Measurements from ENCODE around the gene RTN4RL1.

RTN4RL1 gene

GRCh38 chr17:2023692-2024571 is 1.2 kb downstream of the RTN4RL1 start:
- Histone ChIP-seq H3K79me2 (ENCODE audit: insufficient read depth, low read length) (no peaks in the 10 kb centered on the region; the same call in 1 of the 2 replicates), H3K9ac (ENCODE audit: low read depth, low read length, poor library complexity, severe bottlenecking) (peak overlapping the region; percentile 42), H3K4me2 (ENCODE audit: low read depth, low read length, poor library complexity, severe bottlenecking) (peak overlapping the region; percentile 82), H2AFZ (ENCODE audit: low read length) (no peak overlapping the region), H3K9me2 (replicated peaks; ENCODE audit: low read depth, low read length) (no peaks in the 10 kb centered on the region), H3K4me3 (ENCODE audit: low read length, poor library complexity, severe bottlenecking) (peak overlapping the region; percentile 71), H3F3A (ENCODE audit: low read depth) (no peaks in the 10 kb centered on the region), H3K9me3 (ENCODE audit: insufficient read depth, low read depth, low read length) (no peaks in the 10 kb centered on the region), H3K27me3 (ENCODE audit: insufficient read depth, low read length, poor library complexity, severe bottlenecking) (peaks cover 18% of the 10 kb centered on the region), H4K20me1 (ENCODE audit: insufficient read depth, low read length, poor library complexity, severe bottlenecking) (no peaks in the 10 kb centered on the region), H3K36me3 (ENCODE audit: insufficient read depth, low read length) (no peaks in the 10 kb centered on the region), H3K4me1 (ENCODE audit: insufficient read depth, low read length, poor library complexity, severe bottlenecking) (peaks cover 35% of the 10 kb centered on the region)
- TF ChIP-seq EZH2phosphoT487 (IDR thresholded peaks at IDR 0.05; ENCODE audit: borderline replicate concordance) (no peak), CTCF (conservative IDR thresholded peaks at IDR 0.05; ENCODE audit: low read length) (no peak)

- Histone ChIP-seq H3K4me2 (ENCODE audit: low read depth, low read length, poor library complexity, severe bottlenecking) (peak overlapping the region; percentile 67), H3K27me3 (ENCODE audit: insufficient read depth, low read length, poor library complexity, severe bottlenecking) (peaks cover 18% of the 10 kb centered on the region), H3K9me2 (replicated peaks; ENCODE audit: low read depth, low read length) (no peaks in the 10 kb centered on the region)
Observed at GRCh38 chr17:2023256-2023655, 1.9 kb downstream of the RTN4RL1 start.

GRCh38 chr17:2022647-2023240 is 2.4 kb downstream of the RTN4RL1 start:
- TF ChIP-seq CTCF (conservative IDR thresholded peaks at IDR 0.05; ENCODE audit: low read length), result no peak
- no peaks in the 10 kb centered on the region for H3K36me3 ChIP-seq (ENCODE audit: insufficient read depth, low read length)
- H3K27me3 ChIP-seq (ENCODE audit: insufficient read depth, low read length, poor library complexity, severe bottlenecking), result peaks cover 18% of the 10 kb centered on the region
- H3K4me1 ChIP-seq (ENCODE audit: insufficient read depth, low read length, poor library complexity, severe bottlenecking), result peaks cover 35% of the 10 kb centered on the region
- H2AFZ ChIP-seq (ENCODE audit: low read length), result peak overlapping the region; percentile 64; the same call in 1 of the 2 replicates
- H4K20me1 ChIP-seq (ENCODE audit: insufficient read depth, low read length, poor library complexity, severe bottlenecking), result no peaks in the 10 kb centered on the region
- peak overlapping the region; percentile 65 for H3K4me3 ChIP-seq (ENCODE audit: low read length, poor library complexity, severe bottlenecking)
- H3F3A ChIP-seq (ENCODE audit: low read depth), result no peaks in the 10 kb centered on the region
- H3K4me2 ChIP-seq (ENCODE audit: low read depth, low read length, poor library complexity, severe bottlenecking), result peak overlapping the region; percentile 67
- no peaks in the 10 kb centered on the region; the same call in 1 of the 2 replicates for H3K79me2 ChIP-seq (ENCODE audit: insufficient read depth, low read length)
- H3K9me2 ChIP-seq (replicated peaks; ENCODE audit: low read depth, low read length), result no peaks in the 10 kb centered on the region
- no peaks in the 10 kb centered on the region for H3K9me3 ChIP-seq (ENCODE audit: insufficient read depth, low read depth, low read length)
- peak overlapping the region; percentile 56 for H3K9ac ChIP-seq (ENCODE audit: low read depth, low read length, poor library complexity, severe bottlenecking)

More at GRCh38 chr17:2023256-2023655, 1.9 kb downstream of the RTN4RL1 start:
- Histone ChIP-seq H3F3A (ENCODE audit: low read depth) (no peaks in the 10 kb centered on the region), H3K79me2 (ENCODE audit: insufficient read depth, low read length) (no peaks in the 10 kb centered on the region; the same call in 1 of the 2 replicates), H2AFZ (ENCODE audit: low read length) (0 out of 2 replicates have a peak overlapping the region, but pooled peaks have one; percentile 64), H4K20me1 (ENCODE audit: insufficient read depth, low read length, poor library complexity, severe bottlenecking) (no peaks in the 10 kb centered on the region), H3K4me1 (ENCODE audit: insufficient read depth, low read length, poor library complexity, severe bottlenecking) (peaks cover 35% of the 10 kb centered on the region), H3K36me3 (ENCODE audit: insufficient read depth, low read length) (no peaks in the 10 kb centered on the region), H3K9me3 (ENCODE audit: insufficient read depth, low read depth, low read length) (no peaks in the 10 kb centered on the region), H3K4me3 (ENCODE audit: low read length, poor library complexity, severe bottlenecking) (peak overlapping the region; percentile 65), H3K9ac (ENCODE audit: low read depth, low read length, poor library complexity, severe bottlenecking) (peak overlapping the region; percentile 56)
- TF ChIP-seq CTCF (conservative IDR thresholded peaks at IDR 0.05; ENCODE audit: low read length) (no peak), EZH2phosphoT487 (IDR thresholded peaks at IDR 0.05; ENCODE audit: borderline replicate concordance) (no peak)

Data from Loucy (cell line).